Breast epithelium (tissue), 3 donors: ENCODE data around the gene CHST8.

ENCODE experiments used
- CTCF ChIP-seq, 3 donors: fragments of 450-650 bp; IDR thresholded peaks; one replicate each; pipeline ENCODE4 v1.5.1; 2016 to 2017; ENCODE audit warnings: antibody characterized with exemption in 3 of 3, mild to moderate bottlenecking in 3 of 3, moderate library complexity in 3 of 3
- POLR2A ChIP-seq: fragments of 450-650 bp; IDR thresholded peaks from one replicate; pipeline ENCODE4 v1.6.1; 2016; ENCODE audit warnings: antibody characterized with exemption, mild to moderate bottlenecking, moderate library complexity

- TF ChIP-seq CTCF (IDR thresholded peaks at IDR 0.05) (no peak), POLR2A (no peak)
Measured at GRCh38 chr19:33802001-33802400, 180.2 kb downstream of the CHST8 start.
